Trophoblast cell (in vitro differentiated cells and primary cell): ENCODE measurements around the gene FAM117B.
A peak's percentile ranks its signal among the peaks of the same experiment; 100 is the strongest.

ENCODE experiments used
- DNase-seq, 2 donors: peaks; one replicate each; pipeline ENCODE4 v3.0.0-alpha.2; 2016
- H2AFZ ChIP-seq: 2 replicates; pipeline ENCODE4 v1.6.1; 2013; ENCODE audit warnings: low read length, moderate library complexity, mild to moderate bottlenecking; ENCODE audit not compliant: insufficient read depth, poor library complexity
- H2AK5ac ChIP-seq: 2 replicates; pipeline ENCODE4 v1.6.1; 2013; ENCODE audit warnings: mild to moderate bottlenecking, low read length
- H2BK120ac ChIP-seq: 2 replicates; pipeline ENCODE4 v1.6.1; 2013; ENCODE audit warnings: low read length, mild to moderate bottlenecking, moderate library complexity; ENCODE audit not compliant: insufficient read depth, poor library complexity
- H2BK12ac ChIP-seq: 2 replicates; pipeline ENCODE4 v1.6.1; 2013; ENCODE audit warnings: mild to moderate bottlenecking, low read length, moderate library complexity
- H2BK5ac ChIP-seq: 2 replicates; pipeline ENCODE4 v1.6.1; 2013; ENCODE audit warnings: low read length, low read depth, moderate library complexity, mild to moderate bottlenecking; ENCODE audit not compliant: poor library complexity
- H3K14ac ChIP-seq: 2 replicates; pipeline ENCODE4 v1.6.1; 2013; ENCODE audit warnings: mild to moderate bottlenecking, low read length
- H3K18ac ChIP-seq: 2 replicates; pipeline ENCODE4 v1.6.1; 2013; ENCODE audit warnings: mild to moderate bottlenecking, low read length
- H3K23ac ChIP-seq: 2 replicates; pipeline ENCODE4 v1.6.1; 2013; ENCODE audit warnings: low read length
- H3K27ac ChIP-seq: 2 replicates; pipeline ENCODE4 v1.5.1; 2013; ENCODE audit warnings: low read depth, mild to moderate bottlenecking, inconsistent platforms, low read length, moderate library complexity
- H3K27me3 ChIP-seq: 2 replicates; pipeline ENCODE4 v1.6.1; 2013; ENCODE audit warnings: inconsistent platforms, mild to moderate bottlenecking, low read length, moderate library complexity; ENCODE audit not compliant: insufficient read depth
- H3K36me3 ChIP-seq, 2 experiments: 1 replicate in 1 of 2; 2 replicates in 1 of 2; pipeline ENCODE4 v1.6.1; 2013; ENCODE audit warnings: low read length in 2 of 2, mild to moderate bottlenecking in 2 of 2, moderate library complexity in 1 of 2; ENCODE audit not compliant: insufficient read depth in 2 of 2, control insufficient read depth in 1 of 2
- H3K4ac ChIP-seq: 2 replicates; pipeline ENCODE4 v1.6.1; 2013; ENCODE audit warnings: low read depth, mild to moderate bottlenecking, low read length, moderate library complexity
- H3K4me1 ChIP-seq, 2 experiments: 1 replicate in 1 of 2; 2 replicates in 1 of 2; pipeline ENCODE4 v1.6.1; 2013; ENCODE audit warnings: low read length in 2 of 2, mild to moderate bottlenecking in 2 of 2, moderate library complexity in 1 of 2; ENCODE audit not compliant: insufficient read depth in 2 of 2, control insufficient read depth in 1 of 2
- H3K4me2 ChIP-seq: 2 replicates; pipeline ENCODE4 v1.6.1; 2013; ENCODE audit warnings: inconsistent platforms, mild to moderate bottlenecking, low read length, moderate library complexity
- H3K4me3 ChIP-seq: 2 replicates; pipeline ENCODE4 v1.5.1; 2013; ENCODE audit warnings: mild to moderate bottlenecking, low read depth, low read length, inconsistent platforms
- H3K79me1 ChIP-seq: one replicate; pipeline ENCODE4 v1.6.1; 2013; ENCODE audit warnings: low read length
- H3K79me2 ChIP-seq: 2 replicates; pipeline ENCODE4 v1.6.1; 2013; ENCODE audit warnings: low read length, mild to moderate bottlenecking; ENCODE audit not compliant: control insufficient read depth, insufficient read depth, poor library complexity
- H3K9ac ChIP-seq: 2 replicates; pipeline ENCODE4 v1.6.1; 2013; ENCODE audit warnings: mild to moderate bottlenecking, low read length
- H3K9me3 ChIP-seq: 2 replicates; pipeline ENCODE4 v1.6.1; 2013; ENCODE audit warnings: low read depth, mild to moderate bottlenecking, control low read depth, inconsistent platforms, low read length; ENCODE audit not compliant: insufficient read depth
- H4K12ac ChIP-seq: 2 replicates; pipeline ENCODE4 v1.6.1; 2013; ENCODE audit warnings: low read depth, mild to moderate bottlenecking, low read length, moderate library complexity
- H4K8ac ChIP-seq: 2 replicates; pipeline ENCODE4 v1.6.1; 2013; ENCODE audit warnings: low read depth, mild to moderate bottlenecking, low read length, moderate library complexity
- H4K91ac ChIP-seq: one replicate; pipeline ENCODE4 v1.6.1; 2013; ENCODE audit warnings: low read depth, mild to moderate bottlenecking, low read length, moderate library complexity
- WGBS: extraction: QIAGEN DNeasy Blood & Tissue Kit; methylation state at CpG from one replicate; pipeline ENCODE4 v1.1.7; 2013; ENCODE audit warnings: missing lambda C conversion rate; ENCODE audit not compliant: insufficient read length, insufficient coverage; ENCODE audit errors: extremely low coverage; 5-methylcytosine and 5-hydroxymethylcytosine counted together

The FAM117B gene

DNA sequence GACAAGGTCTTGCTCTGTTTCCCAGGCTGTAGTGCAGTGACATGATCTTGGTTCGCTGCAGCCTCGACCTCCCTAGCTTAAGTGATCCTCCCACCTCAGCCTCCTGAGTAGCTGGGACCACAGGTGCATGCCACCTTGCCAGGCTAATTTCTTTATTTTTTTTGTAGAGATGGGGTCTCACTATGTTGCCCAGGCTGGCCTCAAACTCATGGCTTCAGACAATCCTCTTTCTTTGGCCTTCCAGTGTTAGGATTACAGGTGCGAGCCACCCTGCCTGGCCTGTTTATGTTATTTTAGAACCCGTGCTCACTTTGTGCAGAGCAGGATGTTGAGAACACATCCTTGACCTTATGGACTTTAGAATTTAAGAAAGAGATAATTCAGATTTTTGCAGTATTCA is 17.4 kb downstream of the FAM117B start:
- H3K9ac ChIP-seq: no peak overlapping the region
- no peak overlapping the region for H3K23ac ChIP-seq
- H2AK5ac ChIP-seq: no peak overlapping the region
- no peak overlapping the region for H3K14ac ChIP-seq
- H4K91ac ChIP-seq: no peak overlapping the region
- H3K27me3 ChIP-seq: no peaks in the 10 kb centered on the region
- H3K79me2 ChIP-seq: no peaks in the 10 kb centered on the region
- no peak overlapping the region for H4K8ac ChIP-seq
- WGBS: no CpG with 5 or more reads among the region's 4 CpGs
- no peak overlapping the region for H3K27ac ChIP-seq
- H2BK120ac ChIP-seq: no peak overlapping the region
- no peak overlapping the region for H3K4me2 ChIP-seq
- no peak overlapping the region for H3K4me3 ChIP-seq
- no peak overlapping the region for H2BK5ac ChIP-seq
- no peaks in the 10 kb centered on the region for H3K79me1 ChIP-seq
- no peak overlapping the region for H4K12ac ChIP-seq
- H2AFZ ChIP-seq: no peak overlapping the region
- no peaks in the 10 kb centered on the region for H3K36me3 ChIP-seq
- DNase-seq: no peak
- no peak overlapping the region for H3K18ac ChIP-seq
- no peak overlapping the region for H2BK12ac ChIP-seq
- H3K4me1 ChIP-seq: no peaks in the 10 kb centered on the region
- no peak overlapping the region for H3K4ac ChIP-seq
- no peaks in the 10 kb centered on the region for H3K9me3 ChIP-seq

DNA sequence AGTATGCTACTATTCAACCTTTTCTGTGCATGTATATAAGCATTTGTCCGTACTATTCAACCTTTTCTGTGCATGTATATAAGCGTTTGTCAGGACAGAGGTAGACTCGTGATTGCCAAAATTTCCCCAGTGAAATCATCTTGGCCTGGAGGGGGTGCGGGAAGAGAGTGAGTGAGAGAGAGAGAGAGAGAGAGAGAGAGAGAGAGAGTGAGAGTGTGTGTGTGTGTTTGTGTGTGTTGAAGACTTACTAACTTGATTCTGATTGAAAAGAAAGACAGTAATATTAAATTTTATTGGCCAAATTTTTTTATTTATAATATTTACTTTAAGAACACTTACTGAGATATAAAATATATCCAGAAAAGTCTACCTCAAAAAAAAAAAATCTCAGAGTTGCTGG is 19.1 kb downstream of the FAM117B start:
- H3K4me2 ChIP-seq: no peak overlapping the region
- no peaks in the 10 kb centered on the region for H3K79me1 ChIP-seq
- H3K9ac ChIP-seq: no peak overlapping the region
- no peak overlapping the region for H3K18ac ChIP-seq
- no peak overlapping the region for H4K91ac ChIP-seq
- no peak overlapping the region for H3K4me3 ChIP-seq
- no peak overlapping the region for H3K27ac ChIP-seq
- no peak overlapping the region for H2BK120ac ChIP-seq
- WGBS: no CpG with 5 or more reads among the region's 4 CpGs
- H3K79me2 ChIP-seq: no peaks in the 10 kb centered on the region
- no peak overlapping the region for H2AFZ ChIP-seq
- H3K9me3 ChIP-seq: no peaks in the 10 kb centered on the region
- H4K12ac ChIP-seq: no peak overlapping the region
- H3K23ac ChIP-seq: no peak overlapping the region
- H2BK5ac ChIP-seq: no peak overlapping the region
- H3K4me1 ChIP-seq: no peaks in the 10 kb centered on the region
- H3K14ac ChIP-seq: no peak overlapping the region
- H3K36me3 ChIP-seq: no peaks in the 10 kb centered on the region
- H3K4ac ChIP-seq: no peak overlapping the region
- H3K27me3 ChIP-seq: no peaks in the 10 kb centered on the region
- H2BK12ac ChIP-seq: no peak overlapping the region
- DNase-seq: no peak
- no peak overlapping the region for H4K8ac ChIP-seq
- H2AK5ac ChIP-seq: no peak overlapping the region

DNA sequence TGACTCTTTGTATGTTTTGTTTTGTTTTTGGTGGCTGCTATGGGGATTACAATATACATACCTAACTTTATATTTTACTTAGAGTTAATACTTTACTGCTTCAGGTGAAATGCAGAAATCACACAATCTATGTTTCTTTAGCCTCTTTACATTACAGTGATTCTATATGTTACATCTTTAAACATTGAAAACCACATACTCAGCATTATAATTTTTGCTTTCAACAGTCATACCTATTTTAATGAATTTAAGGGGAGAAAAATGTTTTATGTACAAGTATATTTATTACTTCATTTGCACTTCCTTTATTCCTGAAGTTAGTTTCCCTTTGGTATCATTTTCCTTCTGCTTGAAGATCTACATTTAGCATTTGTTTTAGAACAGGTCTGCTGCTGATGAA is 23.1 kb downstream of the FAM117B start:
- H2AFZ ChIP-seq: no peak overlapping the region
- H4K12ac ChIP-seq: no peak overlapping the region
- no peaks in the 10 kb centered on the region for H3K79me2 ChIP-seq
- H3K14ac ChIP-seq: no peak overlapping the region
- H3K4me3 ChIP-seq: no peak overlapping the region
- H3K18ac ChIP-seq: no peak overlapping the region
- no peak overlapping the region for H3K4me2 ChIP-seq
- no peaks in the 10 kb centered on the region for H3K9me3 ChIP-seq
- no peaks in the 10 kb centered on the region for H3K79me1 ChIP-seq
- H3K9ac ChIP-seq: no peak overlapping the region
- H2BK5ac ChIP-seq: no peak overlapping the region
- H3K23ac ChIP-seq: no peak overlapping the region
- DNase-seq: no peak
- no peak overlapping the region for H4K8ac ChIP-seq
- no peak overlapping the region for H2BK120ac ChIP-seq
- no peak overlapping the region for H3K27ac ChIP-seq
- no peaks in the 10 kb centered on the region for H3K36me3 ChIP-seq
- H2BK12ac ChIP-seq: no peak overlapping the region
- no peak overlapping the region for H4K91ac ChIP-seq
- H2AK5ac ChIP-seq: no peak overlapping the region
- H3K27me3 ChIP-seq: no peaks in the 10 kb centered on the region
- H3K4me1 ChIP-seq: no peaks in the 10 kb centered on the region
- no peak overlapping the region for H3K4ac ChIP-seq

DNA sequence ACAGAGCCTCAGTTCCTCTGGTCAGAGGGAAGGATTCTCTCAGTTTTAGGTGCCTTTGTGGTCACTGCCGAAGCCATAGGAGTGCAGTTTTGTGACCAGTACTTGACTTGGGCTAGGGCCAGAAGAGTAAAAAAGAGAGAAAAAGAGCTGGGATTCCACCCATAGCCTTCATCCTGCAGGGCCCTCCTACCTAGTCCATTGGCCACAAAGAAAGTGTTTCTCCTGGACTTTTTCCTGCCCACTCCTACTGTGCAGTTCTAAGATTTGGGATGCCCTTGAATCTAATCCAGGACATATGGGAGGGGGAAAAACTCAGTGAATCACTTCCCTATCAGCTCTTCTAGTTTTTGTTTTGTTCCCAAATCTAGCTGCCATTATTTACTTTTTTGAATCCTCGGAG is 26.0 kb downstream of the FAM117B start:
- Histone ChIP-seq H2BK12ac (no peak overlapping the region), H2AFZ (no peak overlapping the region), H2BK120ac (no peak overlapping the region), H3K4ac (no peak overlapping the region), H3K36me3 (no peaks in the 10 kb centered on the region), H3K9ac (no peak overlapping the region), H4K91ac (no peak overlapping the region), H3K4me3 (no peak overlapping the region), H3K9me3 (no peaks in the 10 kb centered on the region), H3K79me2 (no peaks in the 10 kb centered on the region), H2BK5ac (no peak overlapping the region), H3K14ac (no peak overlapping the region), H2AK5ac (no peak overlapping the region), H3K23ac (no peak overlapping the region), H4K8ac (no peak overlapping the region), H3K4me2 (no peak overlapping the region), H3K27me3 (no peaks in the 10 kb centered on the region), H4K12ac (no peak overlapping the region), H3K18ac (no peak overlapping the region), H3K4me1 (no peaks in the 10 kb centered on the region), H3K79me1 (no peaks in the 10 kb centered on the region), H3K27ac (no peak overlapping the region)
- WGBS: no CpG with 5 or more reads among the region's 2 CpGs
- no peak for DNase-seq

DNA sequence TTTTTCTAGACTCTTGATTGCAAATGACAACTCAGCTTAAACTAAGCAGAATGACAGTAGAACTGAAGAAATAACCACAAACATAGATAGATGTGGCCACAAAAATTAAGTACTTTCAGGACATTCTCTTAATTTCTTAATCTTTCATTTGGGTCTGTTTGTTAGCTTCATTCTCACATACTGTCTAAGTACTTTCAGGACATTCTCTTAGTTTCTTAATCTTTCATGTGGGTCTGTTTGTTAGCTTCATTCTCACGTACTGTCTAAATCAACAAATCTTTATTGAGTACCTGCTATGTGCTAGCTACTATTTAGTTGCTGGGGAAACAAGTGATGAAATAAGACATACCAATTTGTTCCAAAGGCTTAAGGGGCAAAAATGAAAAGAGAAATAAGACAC is 35.1 kb downstream of the FAM117B start:
- no peak overlapping the region for H4K91ac ChIP-seq
- no peak overlapping the region for H4K8ac ChIP-seq
- H2BK120ac ChIP-seq: no peak overlapping the region
- H2BK5ac ChIP-seq: no peak overlapping the region
- H3K4me2 ChIP-seq: no peak overlapping the region
- no peak overlapping the region for H2AK5ac ChIP-seq
- H3K4ac ChIP-seq: no peak overlapping the region
- peak in 1 of 2 donors; percentile 3 for DNase-seq
- no peak overlapping the region for H3K14ac ChIP-seq
- H3K27me3 ChIP-seq: no peaks in the 10 kb centered on the region
- no peaks in the 10 kb centered on the region for H3K79me2 ChIP-seq
- H2BK12ac ChIP-seq: no peak overlapping the region
- H3K4me1 ChIP-seq: no peaks in the 10 kb centered on the region
- no peak overlapping the region for H3K4me3 ChIP-seq
- H3K23ac ChIP-seq: no peak overlapping the region
- no peak overlapping the region for H3K18ac ChIP-seq
- no peak overlapping the region for H2AFZ ChIP-seq
- no peak overlapping the region for H3K27ac ChIP-seq
- no CpG with 5 or more reads among the region's 1 CpG for WGBS
- no peak overlapping the region for H4K12ac ChIP-seq
- H3K79me1 ChIP-seq: no peaks in the 10 kb centered on the region
- no peak overlapping the region for H3K9ac ChIP-seq
- H3K36me3 ChIP-seq: no peaks in the 10 kb centered on the region
- H3K9me3 ChIP-seq: no peaks in the 10 kb centered on the region
